HEK293T (cell line): ENCODE results near the gene BCL11A.

Experiments
- CTCF ChIA-PET: fragments of 350-600 bp; formaldehyde crosslinking; extraction: SDS; loops from one replicate; lab custom pipeline; 2021; ENCODE audit warnings: antibody characterized with exemption, inconsistent platforms; lab: Yijun Ruan, JAX
- POLR2A ChIA-PET: fragments of 350-600 bp; formaldehyde crosslinking; extraction: SDS; loops from one replicate; lab custom pipeline; 2020; ENCODE audit warnings: antibody characterized with exemption, inconsistent platforms; lab: Yijun Ruan, JAX
- DNase-seq: peaks from one replicate; pipeline ENCODE4 v3.0.0; 2012; ENCODE audit warnings: mixed read lengths; ENCODE audit errors: extremely low spot score
- ARNT ChIP-seq: fragments of 450-650 bp; IDR thresholded peaks from 2 replicates; pipeline ENCODE4 v1.6.1; 2017; ENCODE audit warnings: mild to moderate bottlenecking
- BHLHE40 ChIP-seq: fragments of 450-650 bp; IDR thresholded peaks from 2 replicates; pipeline ENCODE4 v1.6.1; 2016; ENCODE audit warnings: mild to moderate bottlenecking, moderate library complexity, borderline replicate concordance
- CTBP1 ChIP-seq: fragments of 450-650 bp; IDR thresholded peaks from 2 replicates; pipeline ENCODE4 v1.6.1; 2016; ENCODE audit warnings: borderline replicate concordance
- ELF4 ChIP-seq: fragments of 450-650 bp; IDR thresholded peaks from 2 replicates; pipeline ENCODE4 v1.6.1; 2017; ENCODE audit warnings: antibody characterized with exemption
- FOXA1 ChIP-seq: fragments of 450-650 bp; IDR thresholded peaks from 2 replicates; pipeline ENCODE4 v1.6.1; 2016; ENCODE audit warnings: mild to moderate bottlenecking
- FOXK2 ChIP-seq: fragments of 450-650 bp; IDR thresholded peaks from 2 replicates; pipeline ENCODE4 v1.6.1; 2016; ENCODE audit warnings: mild to moderate bottlenecking
- FOXM1 ChIP-seq: fragments of 450-650 bp; IDR thresholded peaks from 2 replicates; pipeline ENCODE4 v1.6.1; 2017; ENCODE audit warnings: mild to moderate bottlenecking, borderline replicate concordance
- HDGF ChIP-seq: fragments of 450-650 bp; IDR thresholded peaks from 2 replicates; pipeline ENCODE4 v1.6.1; 2017; ENCODE audit warnings: antibody characterized with exemption, borderline replicate concordance
- L3MBTL2 ChIP-seq: fragments of 450-650 bp; conservative IDR thresholded peaks from 2 replicates; pipeline ENCODE4 v1.6.1; 2016; ENCODE audit warnings: mild to moderate bottlenecking
- LEF1 ChIP-seq: fragments of 450-650 bp; IDR thresholded peaks from 2 replicates; pipeline ENCODE4 v1.6.1; 2017; ENCODE audit warnings: mild to moderate bottlenecking, borderline replicate concordance
- NFRKB ChIP-seq: fragments of 450-650 bp; IDR thresholded peaks from 2 replicates; pipeline ENCODE4 v1.6.1; 2016; ENCODE audit warnings: mild to moderate bottlenecking, moderate library complexity
- PKNOX1 ChIP-seq: fragments of 450-650 bp; IDR thresholded peaks from 2 replicates; pipeline ENCODE4 v1.6.1; 2016
- SP1 ChIP-seq: fragments of 450-650 bp; IDR thresholded peaks from 2 replicates; pipeline ENCODE4 v1.6.1; 2017
- SUZ12 ChIP-seq: fragments of 450-650 bp; IDR thresholded peaks from 2 replicates; pipeline ENCODE4 v1.6.1; 2016; ENCODE audit warnings: mild to moderate bottlenecking
- TARDBP ChIP-seq: fragments of 450-650 bp; IDR thresholded peaks from 2 replicates; pipeline ENCODE4 v1.6.1; 2016
- ZNF384 ChIP-seq: fragments of 450-650 bp; IDR thresholded peaks from 2 replicates; pipeline ENCODE4 v1.6.1; 2016

The BCL11A gene

GRCh38 chr2:60596411-60596810, 43.0 kb upstream of the BCL11A start:
- CTCF ChIA-PET, result no interaction called here
- TF ChIP-seq BHLHE40, result no peak
- no peak for TF ChIP-seq ELF4
- no peak for TF ChIP-seq TARDBP
- POLR2A ChIA-PET, result no interaction called here
- no peak for DNase-seq

GRCh38 chr2:60595953-60596352, 42.5 kb upstream of the BCL11A start:
- ChIA-PET POLR2A (no interaction called here), CTCF (interaction anchor here (0.6 kb wide), 1 partner anchor 144 kb away, joined by 4 read pairs; no protein-coding TSS in a partner anchor)
- TF ChIP-seq NFRKB, result no peak
- TF ChIP-seq FOXM1, result no peak
- no peak for TF ChIP-seq FOXA1
- no peak for TF ChIP-seq SUZ12
- TF ChIP-seq HDGF, result no peak
- no peak for TF ChIP-seq BHLHE40
- TF ChIP-seq ARNT, result no peak
- no peak for TF ChIP-seq TARDBP
- no peak for TF ChIP-seq ELF4
- TF ChIP-seq L3MBTL2, result no peak
- TF ChIP-seq CTBP1, result no peak
- no peak for TF ChIP-seq SP1
- no peak for TF ChIP-seq FOXK2
- no peak for TF ChIP-seq PKNOX1
- no peak for DNase-seq

- ChIA-PET CTCF (no interaction called here), POLR2A (no interaction called here)
- TF ChIP-seq FOXA1 (no peak), ARNT (no peak), SUZ12 (no peak), LEF1 (no peak), TARDBP (no peak), FOXK2 (no peak), FOXM1 (no peak), BHLHE40 (no peak), PKNOX1 (no peak), NFRKB (no peak)
- DNase-seq, result no peak
Observed at GRCh38 chr2:60589104-60589503, 35.6 kb upstream of the BCL11A start.

- POLR2A ChIA-PET, result no interaction called here
- CTCF ChIA-PET, result no interaction called here
Observed at GRCh38 chr2:60586081-60586480, 32.6 kb upstream of the BCL11A start.

GRCh38 chr2:60585276-60585675, 31.8 kb upstream of the BCL11A start:
- POLR2A ChIA-PET, result no interaction called here
- no peak for DNase-seq
- CTCF ChIA-PET, result no interaction called here
- no peak for TF ChIP-seq ZNF384
- no peak for TF ChIP-seq SP1
- TF ChIP-seq BHLHE40, result no peak
- TF ChIP-seq FOXA1, result no peak
- no peak for TF ChIP-seq FOXK2

More at GRCh38 chr2:60586081-60586480, 32.6 kb upstream of the BCL11A start:
- DNase-seq, result no peak
- no peak for TF ChIP-seq SP1
- TF ChIP-seq PKNOX1, result no peak
- no peak for TF ChIP-seq L3MBTL2
- no peak for TF ChIP-seq NFRKB
- no peak for TF ChIP-seq FOXA1
- no peak for TF ChIP-seq BHLHE40
- no peak for TF ChIP-seq ZNF384
- no peak for TF ChIP-seq SUZ12
- no peak for TF ChIP-seq CTBP1
- no peak for TF ChIP-seq FOXK2

- no peak for DNase-seq
- TF ChIP-seq NFRKB, result no peak
- no peak for TF ChIP-seq SP1
- no peak for TF ChIP-seq TARDBP
- no peak for TF ChIP-seq BHLHE40
- TF ChIP-seq HDGF, result no peak
- TF ChIP-seq ELF4, result no peak
- no peak for TF ChIP-seq PKNOX1
- no peak for TF ChIP-seq LEF1
- no peak for TF ChIP-seq L3MBTL2
- no peak for TF ChIP-seq ARNT
- no peak for TF ChIP-seq FOXM1
- TF ChIP-seq CTBP1, result no peak
- TF ChIP-seq SUZ12, result no peak
- TF ChIP-seq FOXK2, result no peak
- no peak for TF ChIP-seq FOXA1
- no peak for TF ChIP-seq ZNF384
- POLR2A ChIA-PET, result no interaction called here
- CTCF ChIA-PET, result interaction anchor here (0.6 kb wide), 1 partner anchor 12 kb away, joined by 3 read pairs; no protein-coding TSS in a partner anchor
Observed at GRCh38 chr2:60583604-60584003, 30.1 kb upstream of the BCL11A start.
